BLaER1 (cell line): ENCODE results near the gene PRR5L.

Source experiments
- H3K27ac ChIP-seq: shearing (Covaris generic); formaldehyde crosslinking; 2 replicates; pipeline ENCODE4 v1.8.1; 2022
- H3K27me3 ChIP-seq: shearing (Covaris generic); formaldehyde crosslinking; 2 replicates; pipeline ENCODE4 v1.8.1; 2022
- H3K36me3 ChIP-seq: shearing (Covaris generic); formaldehyde crosslinking; 2 replicates; pipeline ENCODE4 v1.8.1; 2022
- H3K4me1 ChIP-seq: shearing (Covaris generic); formaldehyde crosslinking; 2 replicates; pipeline ENCODE4 v1.8.1; 2022
- H3K4me2 ChIP-seq: shearing (Covaris generic); formaldehyde crosslinking; 2 replicates; pipeline ENCODE4 v1.8.1; 2022
- H3K4me3 ChIP-seq: shearing (Covaris generic); formaldehyde crosslinking; 2 replicates; pipeline ENCODE4 v1.8.1; 2022
- H3K9ac ChIP-seq: shearing (Covaris generic); formaldehyde crosslinking; 2 replicates; pipeline ENCODE4 v1.8.1; 2022
- H3K9me3 ChIP-seq: shearing (Covaris generic); formaldehyde crosslinking; 2 replicates; pipeline ENCODE4 v1.8.1; 2022
- H4K20me1 ChIP-seq: shearing (Covaris generic); formaldehyde crosslinking; 2 replicates; pipeline ENCODE4 v1.8.1; 2022
- Cebpa-rat ChIP-seq: shearing (Covaris generic); IDR thresholded peaks from 2 replicates; pipeline ENCODE4 v1.8.1; 2022

Gene PRR5L

DNA sequence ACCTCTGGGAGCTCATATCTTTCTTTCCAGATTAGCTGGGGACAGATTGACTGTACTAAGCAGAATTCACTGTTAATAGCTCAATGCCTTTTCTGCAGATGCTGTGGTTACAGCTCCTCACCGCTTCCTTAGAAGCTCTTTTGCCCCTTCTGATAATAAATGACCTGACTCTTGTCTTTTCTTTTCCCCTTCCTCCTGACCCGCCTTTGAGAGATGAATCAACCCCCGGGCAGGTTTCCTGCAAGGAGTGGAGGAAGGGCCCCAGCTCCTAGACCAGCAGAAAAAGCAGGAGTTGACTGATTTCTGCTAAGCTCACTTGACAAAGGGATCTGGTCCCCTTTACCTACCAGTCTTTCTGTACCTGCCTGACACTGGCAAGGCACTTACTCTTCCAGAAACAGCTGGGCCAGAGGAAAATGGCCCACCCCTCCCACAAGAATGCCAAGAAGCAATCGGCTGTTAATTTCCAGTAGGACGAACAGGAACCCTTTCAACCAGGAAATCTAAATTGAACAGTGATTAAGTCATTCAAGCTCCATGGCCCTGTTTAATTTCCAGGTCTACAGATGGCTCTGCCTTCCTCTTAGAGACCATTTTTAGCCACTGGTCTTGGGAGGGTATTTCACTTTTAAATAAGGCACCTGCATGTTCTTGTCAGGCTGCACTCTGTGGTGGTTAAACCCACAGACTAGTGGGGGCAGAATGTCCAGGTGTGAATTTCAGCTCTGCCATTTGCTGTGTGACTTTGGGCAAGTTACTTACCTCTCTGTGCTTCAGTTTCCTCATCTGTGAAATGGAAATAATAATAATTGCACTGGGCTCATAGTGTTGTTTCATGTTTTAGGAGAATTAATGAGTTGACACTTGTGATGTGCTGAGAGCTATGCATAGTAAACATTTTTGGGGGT lies 67.5 kb downstream of the PRR5L start:
- Histone ChIP-seq H3K36me3 (no peaks in the 10 kb centered on the region), H3K9ac (no peak overlapping the region), H3K4me1 (peaks cover 75% of the 10 kb centered on the region), H3K27ac (no peak overlapping the region), H3K9me3 (no peaks in the 10 kb centered on the region), H3K27me3 (no peaks in the 10 kb centered on the region), H3K4me2 (peak overlapping the region; percentile 79), H4K20me1 (no peaks in the 10 kb centered on the region), H3K4me3 (no peak overlapping the region)
- TF ChIP-seq Cebpa-rat, result no peak

GRCh38 chr11:36364551-36365325 lies 68.7 kb downstream of the PRR5L start:
- Histone ChIP-seq H3K4me2 (peak overlapping the region; percentile 31), H4K20me1 (no peaks in the 10 kb centered on the region), H3K27me3 (no peaks in the 10 kb centered on the region), H3K4me3 (no peak overlapping the region), H3K9ac (no peak overlapping the region), H3K27ac (no peak overlapping the region), H3K36me3 (no peaks in the 10 kb centered on the region), H3K9me3 (no peaks in the 10 kb centered on the region), H3K4me1 (peaks cover 64% of the 10 kb centered on the region)
- TF ChIP-seq Cebpa-rat, result no peak

GRCh38 chr11:36365907-36366306 lies 69.8 kb downstream of the PRR5L start:
- Histone ChIP-seq H3K9ac (no peak overlapping the region), H3K9me3 (no peaks in the 10 kb centered on the region), H3K27ac (no peak overlapping the region), H3K4me1 (peaks cover 52% of the 10 kb centered on the region), H3K27me3 (no peaks in the 10 kb centered on the region), H3K4me2 (peak overlapping the region; percentile 32; the same call in 1 of the 2 replicates), H4K20me1 (no peaks in the 10 kb centered on the region), H3K36me3 (no peaks in the 10 kb centered on the region), H3K4me3 (no peak overlapping the region)
- no peak for TF ChIP-seq Cebpa-rat

DNA sequence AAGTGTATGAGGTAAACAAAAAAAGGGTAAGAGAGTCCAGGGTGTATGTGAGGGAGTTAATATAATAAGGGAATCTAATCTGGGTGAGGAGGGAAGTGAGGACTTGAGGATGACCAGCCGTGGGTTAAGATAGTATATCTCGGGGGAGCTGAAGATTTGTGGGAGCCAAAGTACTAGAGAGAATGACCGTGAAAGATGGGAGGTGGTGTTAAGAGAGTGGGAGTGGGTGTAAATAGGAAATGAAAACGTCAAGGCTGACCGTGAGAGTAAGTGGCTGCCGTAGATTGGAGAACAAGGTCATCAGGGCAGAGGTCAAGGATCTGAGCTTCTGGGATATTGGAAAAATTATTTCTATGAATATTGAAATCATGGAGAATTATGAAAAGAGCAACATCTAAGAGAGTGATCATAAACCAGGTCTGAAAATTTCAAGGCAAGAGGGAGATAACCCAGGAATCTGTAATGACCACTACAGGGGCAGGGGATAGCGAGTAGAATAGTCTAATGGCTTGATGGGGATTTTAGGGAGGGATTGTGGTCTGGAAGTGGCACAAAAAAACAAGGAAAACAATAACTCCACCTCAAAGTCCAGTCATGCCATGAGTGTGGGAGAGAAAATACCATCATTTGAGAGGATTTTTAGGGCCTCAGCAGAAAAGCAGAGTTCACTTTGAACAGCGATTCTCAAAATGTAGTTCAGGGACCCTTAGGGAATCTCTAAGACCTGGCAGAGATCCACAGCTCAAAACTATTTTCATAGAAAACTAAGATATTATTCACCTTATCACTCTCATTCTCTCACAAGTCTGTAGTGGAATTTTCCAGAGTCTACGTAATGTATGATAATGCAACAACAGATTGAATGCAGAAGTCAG lies 72.0 kb downstream of the PRR5L start:
- Histone ChIP-seq H3K36me3 (no peaks in the 10 kb centered on the region), H3K27ac (no peak overlapping the region), H3K9ac (no peak overlapping the region), H3K9me3 (no peaks in the 10 kb centered on the region), H3K4me3 (no peak overlapping the region), H3K27me3 (no peaks in the 10 kb centered on the region), H3K4me2 (no peak overlapping the region), H4K20me1 (no peaks in the 10 kb centered on the region), H3K4me1 (peaks cover 32% of the 10 kb centered on the region)
- TF ChIP-seq Cebpa-rat, result no peak

- H3K4me3 ChIP-seq, result no peak overlapping the region
- H3K27me3 ChIP-seq, result peaks cover 15% of the 10 kb centered on the region; the same call in 1 of the 2 replicates
- H3K27ac ChIP-seq, result no peak overlapping the region
- no peaks in the 10 kb centered on the region for H3K9me3 ChIP-seq
- no peaks in the 10 kb centered on the region for H4K20me1 ChIP-seq
- TF ChIP-seq Cebpa-rat, result no peak
- peaks cover 29% of the 10 kb centered on the region for H3K4me1 ChIP-seq
- no peak overlapping the region for H3K9ac ChIP-seq
- H3K4me2 ChIP-seq, result no peak overlapping the region
- H3K36me3 ChIP-seq, result no peaks in the 10 kb centered on the region
Observed at GRCh38 chr11:36371181-36371580, 75.1 kb downstream of the PRR5L start.

DNA sequence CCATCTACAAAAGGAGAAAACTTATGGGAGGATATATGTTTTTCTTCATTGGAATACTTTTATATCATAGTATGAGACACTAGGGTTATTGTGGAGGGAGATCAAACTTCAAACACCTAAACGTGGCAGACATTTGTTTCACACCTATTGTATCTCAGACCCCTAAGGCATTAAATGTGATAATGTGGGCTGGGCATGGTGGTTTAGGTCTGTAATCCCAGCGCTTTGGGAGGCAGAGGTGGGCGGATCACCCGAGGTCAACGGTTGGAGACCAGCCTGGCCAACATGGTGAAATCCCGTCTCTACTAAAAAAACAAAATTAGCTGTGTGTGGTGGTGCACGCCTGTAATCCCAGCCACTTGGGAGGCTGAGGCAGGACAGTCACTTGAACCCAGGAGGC lies 75.5 kb downstream of the PRR5L start:
- Histone ChIP-seq H3K9ac (no peak overlapping the region), H3K27ac (no peak overlapping the region), H4K20me1 (no peaks in the 10 kb centered on the region), H3K9me3 (no peaks in the 10 kb centered on the region), H3K4me2 (no peak overlapping the region), H3K4me1 (peaks cover 29% of the 10 kb centered on the region), H3K36me3 (no peaks in the 10 kb centered on the region), H3K4me3 (no peak overlapping the region), H3K27me3 (peaks cover 19% of the 10 kb centered on the region; the same call in 1 of the 2 replicates)
- no peak for TF ChIP-seq Cebpa-rat

GRCh38 chr11:36372101-36372771 lies 76.1 kb downstream of the PRR5L start:
- Histone ChIP-seq H3K9ac (no peak overlapping the region), H4K20me1 (no peaks in the 10 kb centered on the region), H3K27me3 (peaks cover 25% of the 10 kb centered on the region; the same call in 1 of the 2 replicates), H3K4me1 (peaks cover 29% of the 10 kb centered on the region), H3K4me3 (no peak overlapping the region), H3K36me3 (no peaks in the 10 kb centered on the region), H3K4me2 (no peak overlapping the region), H3K9me3 (no peaks in the 10 kb centered on the region), H3K27ac (no peak overlapping the region)
- no peak for TF ChIP-seq Cebpa-rat

- Histone ChIP-seq H3K9ac (no peak overlapping the region), H3K27me3 (peaks cover 36% of the 10 kb centered on the region), H4K20me1 (no peaks in the 10 kb centered on the region), H3K36me3 (no peaks in the 10 kb centered on the region), H3K4me2 (peak overlapping the region; percentile 18), H3K4me1 (peaks cover 36% of the 10 kb centered on the region), H3K4me3 (no peak overlapping the region), H3K27ac (no peak overlapping the region), H3K9me3 (no peaks in the 10 kb centered on the region)
- no peak for TF ChIP-seq Cebpa-rat
Observed at GRCh38 chr11:36373016-36374010, 77.2 kb downstream of the PRR5L start.
